GM12878 (cell line): ENCODE results near the gene CANX. TPM values are rescaled to one million over a fixed set of nuclear protein-coding genes. Genes with fewer than 3 reads are reported as not detected.

Source experiments
- ATAC-seq: fragments of 200-7000 bp; cut with Tn5 transposase; 3 replicates; pipeline ENCODE4 v1.9.1; 2020; ENCODE audit warnings: mild to moderate bottlenecking, moderate library complexity
- BruUV-seq: library from RNA; stranded (reverse); fragments of 400-500 nt; replicated peaks from 2 replicates; lab custom pipeline; 2021; lab: Mats Ljungman, UMichigan
- CTCF ChIA-PET: fragments of 300-600 bp; sonication (Branson Sonifier 250); formaldehyde crosslinking; extraction: SDS; loops from one replicate; lab custom pipeline; 2021; ENCODE audit warnings: inconsistent platforms; lab: Yijun Ruan, JAX
- POLR2A ChIA-PET: fragments of 350-600 bp; formaldehyde crosslinking; extraction: SDS; loops from one replicate; lab custom pipeline; 2021; ENCODE audit warnings: inconsistent platforms; lab: Charles Lee
- RAD21 ChIA-PET: fragments of 300-600 bp; sonication (Branson Sonifier 250); formaldehyde crosslinking; loops from one replicate; lab custom pipeline; 2023; ENCODE audit warnings: antibody characterized with exemption; ENCODE audit not compliant: unreplicated experiment; lab: Charles Lee
- SMC1A ChIA-PET: fragments of 300-600 bp; sonication (Branson Sonifier 250); formaldehyde crosslinking; loops from one replicate; lab custom pipeline; 2023; ENCODE audit not compliant: unreplicated experiment, uncharacterized antibody; lab: Charles Lee
- DNase-seq: peaks from one replicate; pipeline ENCODE4 v3.0.0-alpha.2; 2011; ENCODE audit warnings: low read depth, low spot score
- FAIRE-seq: peaks from 3 replicates; lab custom pipeline; 2011; peaks lifted over from hg19 to GRCh38; lab: Jason Lieb, UNC
- H2AFZ ChIP-seq: 2 replicates; pipeline ENCODE4 v1.6.0; 2011; ENCODE audit warnings: low read depth, low read length, control low read depth; ENCODE audit not compliant: control insufficient read depth
- H3K27ac ChIP-seq: 2 replicates; pipeline ENCODE4 v1.5.1; 2011; ENCODE audit warnings: control low read depth; ENCODE audit not compliant: control insufficient read depth, insufficient read depth
- H3K27me3 ChIP-seq, 2 experiments: replicated peaks in 1 of 2; 2 replicates each; pipeline versions ENCODE4 v1.6.0 to v1.6.1; 2011; ENCODE audit warnings: low read length in 1 of 2; ENCODE audit not compliant: control insufficient read depth in 2 of 2, insufficient read depth in 2 of 2
- H3K36me3 ChIP-seq, 2 experiments: 2 replicates each; pipeline ENCODE4 v1.5.1; 2011; ENCODE audit warnings: low read length in 1 of 2; ENCODE audit not compliant: control insufficient read depth in 2 of 2, insufficient read depth in 2 of 2
- H3K4me1 ChIP-seq: 2 replicates; pipeline ENCODE4 v1.6.1; 2011; ENCODE audit warnings: mild to moderate bottlenecking, low read length, moderate library complexity, mixed read lengths; ENCODE audit not compliant: control insufficient read depth, insufficient read depth
- H3K4me2 ChIP-seq: 2 replicates; pipeline ENCODE4 v1.6.0; 2011; ENCODE audit warnings: control low read depth; ENCODE audit not compliant: control insufficient read depth, insufficient read depth
- H3K4me3 ChIP-seq: fragments of 200-600 bp; sonication (generic); 2 replicates; pipeline ENCODE4 v1.5.1; 2016
- H3K79me2 ChIP-seq: 2 replicates; pipeline ENCODE4 v1.6.0; 2011; ENCODE audit warnings: low read length; ENCODE audit not compliant: control insufficient read depth, insufficient read depth
- H3K9ac ChIP-seq: 2 replicates; pipeline ENCODE4 v1.8.0; 2011; ENCODE audit warnings: low read length, control low read depth, mixed read lengths; ENCODE audit not compliant: control insufficient read depth, insufficient read depth
- H3K9me3 ChIP-seq: replicated peaks from 3 replicates; pipeline ENCODE4 v1.5.1; 2011; ENCODE audit warnings: mild to moderate bottlenecking, low read length; ENCODE audit not compliant: control insufficient read depth, insufficient read depth
- H4K20me1 ChIP-seq: 2 replicates; pipeline ENCODE4 v1.6.0; 2011; ENCODE audit not compliant: control insufficient read depth, insufficient read depth
- EP300 ChIP-seq, 2 experiments: fragments of 150-350 bp in 1 of 2; IDR thresholded peaks; 2 replicates each; pipeline ENCODE4 v1.6.1; 2011 to 2012; ENCODE audit warnings: low read depth in 2 of 2, low read length in 2 of 2, borderline replicate concordance in 1 of 2, improper control_type of control experiment in 1 of 2, inconsistent platforms in 1 of 2; ENCODE audit not compliant: control insufficient read depth in 1 of 2
- ETV6 ChIP-seq, 2 experiments: fragments of 450-650 bp in 1 of 2; IDR thresholded peaks in 1 of 2; conservative IDR thresholded peaks in 1 of 2; 2 replicates each; pipeline ENCODE4 v1.6.1; 2014; ENCODE audit warnings: antibody characterized with exemption in 1 of 2, borderline replicate concordance in 1 of 2, low read depth in 1 of 2, mild to moderate bottlenecking in 1 of 2, moderate library complexity in 1 of 2
- HCFC1 ChIP-seq: fragments of 150-350 bp; IDR thresholded peaks from 2 replicates; pipeline ENCODE4 v1.6.1; 2014; ENCODE audit warnings: low read length
- NR2C1 ChIP-seq: fragments of 450-650 bp; IDR thresholded peaks from 2 replicates; pipeline ENCODE4 v1.6.1; 2017; ENCODE audit warnings: antibody characterized with exemption, mild to moderate bottlenecking, moderate library complexity
- RCOR1 ChIP-seq: conservative IDR thresholded peaks from 2 replicates; pipeline ENCODE4 v1.6.1; 2012; ENCODE audit warnings: low read depth, low read length, improper control_type of control experiment
- SMAD5 ChIP-seq: IDR thresholded peaks from 2 replicates; pipeline ENCODE4 v1.6.1; 2016; ENCODE audit warnings: antibody characterized with exemption, low read depth
- TAF1 ChIP-seq: IDR thresholded peaks from 2 replicates; pipeline ENCODE4 v1.6.1; 2011; ENCODE audit warnings: mild to moderate bottlenecking, low read depth, low read length, borderline replicate concordance
- TBL1XR1 ChIP-seq: IDR thresholded peaks from 2 replicates; pipeline ENCODE4 v1.6.1; 2012; ENCODE audit warnings: low read depth, low read length, improper control_type of control experiment
- TCF7 ChIP-seq: IDR thresholded peaks from 2 replicates; pipeline ENCODE4 v1.6.1; 2014; ENCODE audit warnings: antibody characterized with exemption, borderline replicate concordance
- WGBS: methylation state at CpG from one replicate; pipeline ENCODE4 v1.1.6; 2016; ENCODE audit warnings: low lambda C conversion rate; ENCODE audit not compliant: insufficient replicate concordance, insufficient coverage; ENCODE audit errors: missing lambda C conversion rate; 5-methylcytosine and 5-hydroxymethylcytosine counted together
- in situ Hi-C: fragments of 300-500 bp; cut with MboI; formaldehyde crosslinking; loops from 9 replicates; pipeline ENCODE4 v1.14.3; 2018; ENCODE audit warnings: mixed read lengths
- intact Hi-C: fragments of 100-400 bp; cut with micrococcal nuclease; formaldehyde crosslinking; loops from one replicate; pipeline ENCODE4 v1.14.2; 2022; ENCODE audit not compliant: unreplicated experiment
- polyA plus RNA-seq, 11 experiments: library from polyadenylated mRNA; depleted of rRNA in 4 of 11; unstranded in 6 of 11; stranded (reverse) in 5 of 11; fragments of >200 nt; fragmentation: Nextera tagmentation in 4 of 11; fragmentation: Illumina TruSeq in 1 of 11; extraction: Ambion mirVana in 4 of 11; extraction: Trizol in 1 of 11; gene quantifications; 1 replicate in 1 of 11; 2 replicates in 10 of 11; pipeline versions ENCODE4 v1.2.1 to v1.2.3, GENCODE V29; 2011 to 2016; ENCODE audit warnings: inconsistent platforms in 2 of 11, missing spikeins in 2 of 11, low read depth in 1 of 11
- total RNA-seq, 4 experiments: library from RNA; depleted of rRNA in 3 of 4; stranded (reverse); fragments of >200 nt in 3 of 4; fragmentation: Illumina TruSeq in 1 of 4; extraction: Trizol in 1 of 4; gene quantifications; 2 replicates each; pipeline versions ENCODE4 v1.2.1 to v1.2.3, GENCODE V29; 2013 to 2021
- TF ChIP-seq, protein P1 (sequence below): IDR thresholded peaks from 2 replicates; pipeline ENCODE4 v1.6.1; 2012; ENCODE audit warnings: mild to moderate bottlenecking, low read depth, low read length
- TF ChIP-seq, protein P2 (sequence below): fragments of 450-650 bp; IDR thresholded peaks from 2 replicates; pipeline ENCODE4 v1.6.1; 2017; ENCODE audit warnings: mild to moderate bottlenecking, moderate library complexity
- TF ChIP-seq, protein P3 (sequence below): IDR thresholded peaks from 2 replicates; pipeline ENCODE4 v1.6.1; 2011; ENCODE audit warnings: borderline replicate concordance, low read depth, mild to moderate bottlenecking, moderate library complexity, mixed read lengths, low read length; ENCODE audit not compliant: insufficient read depth; ENCODE audit errors: extremely low read length

CANX gene
- total and polyA plus RNA-seq, 10 of the 15 experiments (the other 5 are each of a cell fraction or from before 2014, with no cell fraction given) = 78.2 to 602 (median 412) TPM

DNA sequence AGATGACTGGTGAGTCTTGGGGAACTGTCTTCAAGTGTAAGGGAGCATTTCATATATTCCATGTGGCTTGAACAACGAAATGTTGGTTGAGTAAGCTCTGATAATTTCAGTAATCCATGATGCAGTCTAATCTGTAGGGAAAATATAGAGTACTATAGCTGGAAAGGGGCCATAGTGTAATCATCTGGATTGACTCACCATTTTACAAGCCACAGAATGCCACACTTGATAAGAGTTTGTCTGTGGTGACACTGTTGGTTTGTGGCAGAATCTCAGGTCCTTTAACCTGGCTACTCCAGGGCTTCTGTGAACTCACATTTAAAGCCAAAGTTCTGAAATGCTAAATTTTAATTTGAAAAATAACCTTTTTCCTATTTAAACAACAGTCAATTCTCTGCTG lies 17.5 kb downstream of the CANX start (continued):
- TF ChIP-seq, protein P1, sequence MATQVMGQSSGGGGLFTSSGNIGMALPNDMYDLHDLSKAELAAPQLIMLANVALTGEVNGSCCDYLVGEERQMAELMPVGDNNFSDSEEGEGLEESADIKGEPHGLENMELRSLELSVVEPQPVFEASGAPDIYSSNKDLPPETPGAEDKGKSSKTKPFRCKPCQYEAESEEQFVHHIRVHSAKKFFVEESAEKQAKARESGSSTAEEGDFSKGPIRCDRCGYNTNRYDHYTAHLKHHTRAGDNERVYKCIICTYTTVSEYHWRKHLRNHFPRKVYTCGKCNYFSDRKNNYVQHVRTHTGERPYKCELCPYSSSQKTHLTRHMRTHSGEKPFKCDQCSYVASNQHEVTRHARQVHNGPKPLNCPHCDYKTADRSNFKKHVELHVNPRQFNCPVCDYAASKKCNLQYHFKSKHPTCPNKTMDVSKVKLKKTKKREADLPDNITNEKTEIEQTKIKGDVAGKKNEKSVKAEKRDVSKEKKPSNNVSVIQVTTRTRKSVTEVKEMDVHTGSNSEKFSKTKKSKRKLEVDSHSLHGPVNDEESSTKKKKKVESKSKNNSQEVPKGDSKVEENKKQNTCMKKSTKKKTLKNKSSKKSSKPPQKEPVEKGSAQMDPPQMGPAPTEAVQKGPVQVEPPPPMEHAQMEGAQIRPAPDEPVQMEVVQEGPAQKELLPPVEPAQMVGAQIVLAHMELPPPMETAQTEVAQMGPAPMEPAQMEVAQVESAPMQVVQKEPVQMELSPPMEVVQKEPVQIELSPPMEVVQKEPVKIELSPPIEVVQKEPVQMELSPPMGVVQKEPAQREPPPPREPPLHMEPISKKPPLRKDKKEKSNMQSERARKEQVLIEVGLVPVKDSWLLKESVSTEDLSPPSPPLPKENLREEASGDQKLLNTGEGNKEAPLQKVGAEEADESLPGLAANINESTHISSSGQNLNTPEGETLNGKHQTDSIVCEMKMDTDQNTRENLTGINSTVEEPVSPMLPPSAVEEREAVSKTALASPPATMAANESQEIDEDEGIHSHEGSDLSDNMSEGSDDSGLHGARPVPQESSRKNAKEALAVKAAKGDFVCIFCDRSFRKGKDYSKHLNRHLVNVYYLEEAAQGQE = no peak
- TF ChIP-seq TCF7 (no peak), ETV6 (conservative IDR thresholded peaks at IDR 0.05 in 1 of 2, IDR thresholded peaks at IDR 0.05 in 1 of 2; ENCODE audit: borderline replicate concordance in 1 of 2, low read depth in 1 of 2) (no peak), TBL1XR1 (no peak), TAF1 (no peak), NR2C1 (no peak), HCFC1 (no peak), SMAD5 (no peak), RCOR1 (no peak)

DNA sequence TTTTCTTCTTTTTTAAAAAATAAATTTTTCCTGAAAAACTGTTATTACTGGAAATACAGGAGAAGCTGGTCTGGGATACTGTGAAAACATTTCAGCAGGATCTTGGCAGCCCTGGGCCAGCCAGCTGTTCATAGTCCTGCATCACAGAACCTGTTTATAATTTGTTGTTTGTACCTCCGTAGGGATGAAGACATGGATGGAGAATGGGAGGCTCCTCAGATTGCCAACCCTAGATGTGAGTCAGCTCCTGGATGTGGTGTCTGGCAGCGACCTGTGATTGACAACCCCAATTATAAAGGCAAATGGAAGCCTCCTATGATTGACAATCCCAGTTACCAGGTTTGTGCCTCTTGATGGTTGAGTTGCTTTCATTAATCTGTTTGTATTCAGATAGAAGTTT lies 21.5 kb downstream of the CANX start:
- H3K9me3 ChIP-seq = no peaks in the 10 kb centered on the region
- ATAC-seq (no peak), DNase-seq (no peak), FAIRE-seq (no peak)
- H3K79me2 ChIP-seq = no peaks in the 10 kb centered on the region; the same call in 1 of the 2 replicates
- RAD21 ChIA-PET = no interaction called here
- no peaks in the 10 kb centered on the region for H4K20me1 ChIP-seq
- no peak for TF ChIP-seq EP300 (IDR thresholded peaks at IDR 0.05; ENCODE audit: borderline replicate concordance in 1 of 2, control insufficient read depth in 1 of 2, low read depth in 2 of 2, low read length in 2 of 2)
- TF ChIP-seq, protein P2, sequence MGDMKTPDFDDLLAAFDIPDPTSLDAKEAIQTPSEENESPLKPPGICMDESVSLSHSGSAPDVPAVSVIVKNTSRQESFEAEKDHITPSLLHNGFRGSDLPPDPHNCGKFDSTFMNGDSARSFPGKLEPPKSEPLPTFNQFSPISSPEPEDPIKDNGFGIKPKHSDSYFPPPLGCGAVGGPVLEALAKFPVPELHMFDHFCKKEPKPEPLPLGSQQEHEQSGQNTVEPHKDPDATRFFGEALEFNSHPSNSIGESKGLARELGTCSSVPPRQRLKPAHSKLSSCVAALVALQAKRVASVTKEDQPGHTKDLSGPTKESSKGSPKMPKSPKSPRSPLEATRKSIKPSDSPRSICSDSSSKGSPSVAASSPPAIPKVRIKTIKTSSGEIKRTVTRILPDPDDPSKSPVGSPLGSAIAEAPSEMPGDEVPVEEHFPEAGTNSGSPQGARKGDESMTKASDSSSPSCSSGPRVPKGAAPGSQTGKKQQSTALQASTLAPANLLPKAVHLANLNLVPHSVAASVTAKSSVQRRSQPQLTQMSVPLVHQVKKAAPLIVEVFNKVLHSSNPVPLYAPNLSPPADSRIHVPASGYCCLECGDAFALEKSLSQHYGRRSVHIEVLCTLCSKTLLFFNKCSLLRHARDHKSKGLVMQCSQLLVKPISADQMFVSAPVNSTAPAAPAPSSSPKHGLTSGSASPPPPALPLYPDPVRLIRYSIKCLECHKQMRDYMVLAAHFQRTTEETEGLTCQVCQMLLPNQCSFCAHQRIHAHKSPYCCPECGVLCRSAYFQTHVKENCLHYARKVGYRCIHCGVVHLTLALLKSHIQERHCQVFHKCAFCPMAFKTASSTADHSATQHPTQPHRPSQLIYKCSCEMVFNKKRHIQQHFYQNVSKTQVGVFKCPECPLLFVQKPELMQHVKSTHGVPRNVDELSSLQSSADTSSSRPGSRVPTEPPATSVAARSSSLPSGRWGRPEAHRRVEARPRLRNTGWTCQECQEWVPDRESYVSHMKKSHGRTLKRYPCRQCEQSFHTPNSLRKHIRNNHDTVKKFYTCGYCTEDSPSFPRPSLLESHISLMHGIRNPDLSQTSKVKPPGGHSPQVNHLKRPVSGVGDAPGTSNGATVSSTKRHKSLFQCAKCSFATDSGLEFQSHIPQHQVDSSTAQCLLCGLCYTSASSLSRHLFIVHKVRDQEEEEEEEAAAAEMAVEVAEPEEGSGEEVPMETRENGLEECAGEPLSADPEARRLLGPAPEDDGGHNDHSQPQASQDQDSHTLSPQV = no peak
- TF ChIP-seq, protein P3, sequence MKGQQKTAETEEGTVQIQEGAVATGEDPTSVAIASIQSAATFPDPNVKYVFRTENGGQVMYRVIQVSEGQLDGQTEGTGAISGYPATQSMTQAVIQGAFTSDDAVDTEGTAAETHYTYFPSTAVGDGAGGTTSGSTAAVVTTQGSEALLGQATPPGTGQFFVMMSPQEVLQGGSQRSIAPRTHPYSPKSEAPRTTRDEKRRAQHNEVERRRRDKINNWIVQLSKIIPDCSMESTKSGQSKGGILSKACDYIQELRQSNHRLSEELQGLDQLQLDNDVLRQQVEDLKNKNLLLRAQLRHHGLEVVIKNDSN = no peak
- H3K27me3 ChIP-seq = no peaks in the 10 kb centered on the region
- H3K27ac ChIP-seq = no peak overlapping the region
- no peak overlapping the region for H3K9ac ChIP-seq
- SMC1A ChIA-PET = interaction anchor here (0.6 to 1.0 kb wide), 2 partner anchors 16 to 24 kb away, joined by 3 read pairs; no protein-coding TSS in a partner anchor
- no TSS peak for BruUV-seq
- H3K4me2 ChIP-seq = no peak overlapping the region
- peaks cover 16 to 57% of the 10 kb centered on the region in 2 experiments for H3K36me3 ChIP-seq
- H3K4me1 ChIP-seq = no peaks in the 10 kb centered on the region
- POLR2A ChIA-PET = no interaction called here
- 72% methylated on average over 2 of the region's 2 CpGs for WGBS
- H2AFZ ChIP-seq = no peak overlapping the region
- CTCF ChIA-PET = interaction anchor here (1.0 to 1.5 kb wide), 3 partner anchors 9 to 41 kb away, joined by 3 read pairs; no protein-coding TSS in a partner anchor
- intact Hi-C loops = no loop called here
- no peak overlapping the region for H3K4me3 ChIP-seq
- in situ Hi-C loops = no loop called here
